GM15510 (cell line): Measurements from ENCODE around the gene ITGAL.

Experiments used
- POLR2A ChIP-seq: IDR thresholded peaks from 3 replicates; pipeline ENCODE4 v1.6.1; 2011; ENCODE audit warnings: borderline replicate concordance; ENCODE audit not compliant: insufficient read length; ENCODE audit errors: extremely low read depth

Gene ITGAL

GRCh38 chr16:30539000-30539964 is 66.7 kb downstream of the ITGAL start:
- no peak for TF ChIP-seq POLR2A

- TF ChIP-seq POLR2A = no peak
Measured at GRCh38 chr16:30541502-30542329, 69.2 kb downstream of the ITGAL start.

DNA sequence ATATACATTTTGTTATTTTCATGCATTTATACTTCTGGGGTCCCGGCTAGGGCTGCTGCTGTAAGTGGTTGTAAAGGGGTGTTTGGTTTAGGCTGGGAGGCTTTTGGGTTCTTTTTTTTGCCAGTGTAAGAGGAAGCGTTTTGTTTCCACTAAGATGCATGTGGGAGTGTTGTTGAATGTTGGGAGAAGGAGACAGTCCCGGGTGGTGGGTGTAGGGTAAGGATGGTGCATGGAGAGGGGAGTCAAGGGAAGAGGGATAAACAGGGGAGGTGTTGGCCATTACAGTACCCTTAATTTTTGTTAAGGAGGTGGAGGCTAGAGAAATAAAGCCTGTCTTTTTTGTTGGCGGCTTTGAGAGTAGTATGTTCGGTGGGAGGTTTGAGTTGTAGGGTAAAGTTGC is 70.5 kb downstream of the ITGAL start:
- TF ChIP-seq POLR2A = no peak

GRCh38 chr16:30546115-30546514 is 73.6 kb downstream of the ITGAL start:
- no peak for TF ChIP-seq POLR2A

- no peak for TF ChIP-seq POLR2A
Measured at GRCh38 chr16:30548416-30549253, 76.1 kb downstream of the ITGAL start.

DNA sequence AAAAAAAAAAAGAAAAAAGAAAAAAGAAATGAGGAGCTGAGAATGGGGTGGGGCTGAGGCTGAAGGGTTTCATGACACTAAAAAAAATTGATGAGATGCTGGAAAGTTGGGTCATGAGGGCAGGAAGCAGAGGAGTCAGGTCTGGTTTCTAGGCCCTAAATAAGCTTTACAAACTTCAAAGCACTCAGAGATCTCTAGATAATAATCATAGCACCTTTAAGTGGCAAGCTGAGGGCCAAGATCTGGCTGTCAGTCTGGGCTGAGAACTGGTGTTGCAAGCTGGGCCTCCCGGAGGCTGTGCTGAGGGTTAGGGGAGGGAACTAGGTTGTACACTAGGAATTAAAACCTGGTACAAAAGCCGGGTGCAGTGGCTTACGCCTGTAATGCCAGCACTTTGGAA is 79.2 kb downstream of the ITGAL start:
- no peak for TF ChIP-seq POLR2A

GRCh38 chr16:30552956-30553355 is 80.4 kb downstream of the ITGAL start:
- no peak for TF ChIP-seq POLR2A

DNA sequence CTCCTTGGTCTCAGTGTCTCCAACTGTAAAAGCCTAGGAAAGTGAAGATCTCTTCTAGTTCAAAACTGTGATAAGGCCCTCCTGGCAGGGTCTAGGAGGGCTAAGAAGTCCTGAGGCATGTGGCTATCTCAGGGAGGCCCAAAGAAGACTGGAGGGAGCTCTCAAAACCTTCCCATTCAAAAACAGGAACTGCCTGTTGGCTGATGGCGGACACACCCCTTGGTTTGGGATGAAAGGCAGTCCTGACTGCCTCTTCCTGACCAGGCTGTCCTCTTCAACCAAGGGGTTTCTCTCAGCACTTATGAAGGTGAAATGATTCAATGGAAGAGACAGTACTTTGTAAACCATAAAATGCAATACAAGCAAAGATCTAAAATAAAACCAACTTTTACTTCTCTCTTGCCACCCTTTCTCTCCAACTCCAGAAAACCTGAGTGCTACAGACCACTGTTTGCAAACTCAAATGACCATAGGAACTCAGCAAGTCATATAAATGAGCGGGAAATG is 80.9 kb downstream of the ITGAL start:
- TF ChIP-seq POLR2A = no peak

GRCh38 chr16:30554557-30555314 is 82.2 kb downstream of the ITGAL start:
- no peak for TF ChIP-seq POLR2A

- no peak for TF ChIP-seq POLR2A
Measured at GRCh38 chr16:30555315-30556124, 83.0 kb downstream of the ITGAL start.

- no peak for TF ChIP-seq POLR2A
Measured at GRCh38 chr16:30556125-30556473, 83.6 kb downstream of the ITGAL start.

DNA sequence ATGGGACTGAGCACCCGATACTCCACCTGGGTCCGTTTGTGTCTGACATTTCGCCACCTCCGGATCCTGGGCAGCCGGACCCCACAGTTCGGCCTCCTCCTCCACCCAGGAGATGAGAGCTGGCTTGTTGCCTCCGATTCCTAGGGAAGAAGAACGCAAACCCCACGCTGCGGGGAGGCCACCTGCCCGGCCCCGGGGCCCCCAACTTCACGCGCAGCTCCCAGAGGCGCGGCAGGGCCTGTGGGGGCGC is 85.1 kb downstream of the ITGAL start:
- no peak for TF ChIP-seq POLR2A
